NCI-H345 (cell line): ENCODE measurements around the gene TMEM190.
A peak's percentile ranks its signal among the peaks of the same experiment; 100 is the strongest.

Experiments used
- DNase-seq: peaks from one replicate; lab custom pipeline; 2025; lab: John Stamatoyannopoulos, UW

Gene TMEM190

GRCh38 chr19:55372316-55373081 is 4.1 kb upstream of the TMEM190 start:
- DNase-seq, result no peak

- DNase-seq, result no peak
Measured at GRCh38 chr19:55373306-55373992, 3.2 kb upstream of the TMEM190 start.

- no peak for DNase-seq
Measured at GRCh38 chr19:55373993-55374757, 2.5 kb upstream of the TMEM190 start.

GRCh38 chr19:55377356-55378131 is 918 bp downstream of the TMEM190 start:
- no peak for DNase-seq

- DNase-seq, result no peak
Measured at GRCh38 chr19:55379174-55379573, 2.5 kb downstream of the TMEM190 start.

- DNase-seq, result no peak
Measured at GRCh38 chr19:55382013-55382412, 5.4 kb downstream of the TMEM190 start.

GRCh38 chr19:55382522-55383054 is 6.0 kb downstream of the TMEM190 start:
- no peak for DNase-seq

GRCh38 chr19:55383279-55384130 is 6.9 kb downstream of the TMEM190 start:
- peak; percentile 51 for DNase-seq

GRCh38 chr19:55384131-55384919 is 7.7 kb downstream of the TMEM190 start, which contains the start of gene TMEM238:
TMEM238 (minus strand) TSS chr19:55384292; CDS start chr19:55384259, 33 bp downstream.
- peak; percentile 46 for DNase-seq

- peak; percentile 93 for DNase-seq
Measured at GRCh38 chr19:55384920-55385723, 8.5 kb downstream of the TMEM190 start.

GRCh38 chr19:55385724-55386492 is 9.3 kb downstream of the TMEM190 start, which contains the start of gene RPL28:
RPL28 (plus strand) TSS chr19:55385932; CDS start chr19:55386358, 426 bp downstream.
- DNase-seq, result peak; percentile 97

- no peak for DNase-seq
Measured at GRCh38 chr19:55386493-55386971, 9.9 kb downstream of the TMEM190 start.

- DNase-seq, result no peak
Measured at GRCh38 chr19:55387736-55388497, 11.3 kb downstream of the TMEM190 start.

- no peak for DNase-seq
Measured at GRCh38 chr19:55389386-55390317, 13.0 kb downstream of the TMEM190 start.

- DNase-seq, result no peak
Measured at GRCh38 chr19:55390461-55390880, 13.8 kb downstream of the TMEM190 start.

- no peak for DNase-seq
Measured at GRCh38 chr19:55391191-55391670, 14.6 kb downstream of the TMEM190 start.
